Cardiac fibroblast (primary cell): ENCODE data around the gene LBX1.
"Not testable (repeated sequence)": the region's sequence is repeated elsewhere in the genome, so short reads cannot be mapped to it uniquely, and the experiment has no call there.

Source experiments
- DNase-seq, 2 donors: peaks; one replicate each; pipeline versions ENCODE4 v3.0.0 to v3.0.0-alpha.2; 2010; ENCODE audit warnings: low read depth in 2 of 2
- H3K4me3 ChIP-seq, 2 donors: replicated peaks in 1 of 2; 1 replicate in 1 of 2; 2 replicates in 1 of 2; pipeline ENCODE4 v1.5.1; 2011; ENCODE audit warnings: low read depth in 2 of 2, low read length in 2 of 2, mild to moderate bottlenecking in 2 of 2, moderate library complexity in 1 of 2
- TF ChIP-seq, protein P1 (sequence below): IDR thresholded peaks from one replicate; pipeline ENCODE4 v1.5.1; 2011; ENCODE audit warnings: low read depth, mild to moderate bottlenecking, low read length, inconsistent platforms

LBX1 gene

DNA sequence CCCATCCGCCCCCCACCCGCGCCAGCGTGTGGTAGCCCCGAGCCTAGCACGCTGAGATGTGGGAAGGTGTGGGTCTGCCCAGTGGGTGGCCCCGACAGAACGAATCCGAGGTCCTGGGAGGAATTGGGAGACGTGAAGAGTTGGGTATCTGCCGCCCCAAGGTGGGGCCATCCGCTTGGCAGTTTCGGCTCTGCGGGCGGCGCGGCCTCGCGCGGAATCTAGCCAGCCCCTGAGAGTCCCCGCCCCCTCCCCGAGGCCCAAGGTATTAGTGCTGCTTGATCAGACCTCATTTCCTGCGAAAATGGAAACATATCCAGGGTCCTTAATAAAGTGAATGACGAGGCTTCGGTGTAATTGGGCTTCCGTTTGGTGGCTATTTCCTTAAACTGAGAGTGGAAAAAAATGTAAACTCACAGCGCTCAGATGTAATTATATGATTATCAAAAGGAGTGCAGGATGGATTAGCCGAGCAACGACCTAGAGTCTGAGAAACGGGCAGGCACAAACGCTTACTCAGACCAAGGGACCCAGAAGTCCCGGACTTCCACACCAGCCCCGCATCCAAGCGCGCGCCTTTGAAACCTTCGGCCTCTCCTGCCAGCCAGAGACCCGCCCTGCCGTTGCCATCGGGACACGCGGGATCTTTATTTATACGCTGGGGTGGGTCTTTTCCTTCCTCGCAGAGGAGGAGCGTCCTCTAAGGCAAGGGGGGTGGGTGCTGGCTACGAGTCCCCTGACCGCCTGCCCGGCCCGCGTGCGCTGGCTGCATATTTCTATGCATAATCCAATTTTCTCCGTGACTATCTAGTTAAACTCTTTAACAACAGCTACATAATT lies 12.8 kb downstream of the LBX1 start:
- no peak for DNase-seq
- TF ChIP-seq, protein P1, sequence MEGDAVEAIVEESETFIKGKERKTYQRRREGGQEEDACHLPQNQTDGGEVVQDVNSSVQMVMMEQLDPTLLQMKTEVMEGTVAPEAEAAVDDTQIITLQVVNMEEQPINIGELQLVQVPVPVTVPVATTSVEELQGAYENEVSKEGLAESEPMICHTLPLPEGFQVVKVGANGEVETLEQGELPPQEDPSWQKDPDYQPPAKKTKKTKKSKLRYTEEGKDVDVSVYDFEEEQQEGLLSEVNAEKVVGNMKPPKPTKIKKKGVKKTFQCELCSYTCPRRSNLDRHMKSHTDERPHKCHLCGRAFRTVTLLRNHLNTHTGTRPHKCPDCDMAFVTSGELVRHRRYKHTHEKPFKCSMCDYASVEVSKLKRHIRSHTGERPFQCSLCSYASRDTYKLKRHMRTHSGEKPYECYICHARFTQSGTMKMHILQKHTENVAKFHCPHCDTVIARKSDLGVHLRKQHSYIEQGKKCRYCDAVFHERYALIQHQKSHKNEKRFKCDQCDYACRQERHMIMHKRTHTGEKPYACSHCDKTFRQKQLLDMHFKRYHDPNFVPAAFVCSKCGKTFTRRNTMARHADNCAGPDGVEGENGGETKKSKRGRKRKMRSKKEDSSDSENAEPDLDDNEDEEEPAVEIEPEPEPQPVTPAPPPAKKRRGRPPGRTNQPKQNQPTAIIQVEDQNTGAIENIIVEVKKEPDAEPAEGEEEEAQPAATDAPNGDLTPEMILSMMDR, result no peak
- no peak overlapping the region for H3K4me3 ChIP-seq

DNA sequence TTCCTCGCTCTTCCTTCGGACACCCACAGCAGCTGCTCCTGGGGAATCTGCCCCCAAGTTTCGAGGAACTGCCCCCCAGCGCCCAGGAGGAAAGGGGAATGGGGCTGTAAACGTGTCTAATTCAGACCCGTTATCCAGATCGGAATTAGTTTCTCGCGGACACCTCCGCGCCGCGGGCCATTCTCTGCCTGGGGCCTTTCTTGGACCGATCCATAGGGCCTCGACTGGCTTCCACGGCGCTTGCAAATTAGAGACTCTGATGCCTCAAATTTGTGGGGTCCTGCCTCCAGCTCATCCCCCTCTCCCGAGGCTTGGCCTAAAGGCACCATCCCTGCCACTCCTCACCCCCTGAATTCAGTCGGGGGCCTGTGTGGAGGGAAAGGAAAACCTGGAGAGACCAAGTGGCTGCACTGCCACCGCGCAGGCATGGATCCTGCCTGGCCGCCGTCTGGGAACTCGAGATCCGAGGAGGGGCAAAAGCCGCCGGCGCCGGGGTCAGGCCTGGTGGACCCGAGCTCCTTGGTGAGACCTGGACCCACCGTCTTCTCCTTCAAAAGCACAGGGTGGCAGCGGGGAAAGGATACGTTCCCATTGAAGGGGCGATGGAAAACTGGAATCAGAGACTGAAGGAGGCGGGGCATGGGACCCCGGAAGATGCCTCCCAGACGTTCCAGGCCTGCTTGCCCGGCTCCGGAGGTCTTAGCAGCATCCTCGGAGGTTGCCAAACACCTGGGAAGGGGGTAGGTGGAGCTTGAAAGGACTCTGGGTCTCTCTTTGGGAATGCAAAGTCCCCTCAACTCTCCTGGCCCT lies 13.7 kb downstream of the LBX1 start:
- no peak for DNase-seq
- H3K4me3 ChIP-seq, result no peak overlapping the region
- TF ChIP-seq, protein P1, result no peak

DNA sequence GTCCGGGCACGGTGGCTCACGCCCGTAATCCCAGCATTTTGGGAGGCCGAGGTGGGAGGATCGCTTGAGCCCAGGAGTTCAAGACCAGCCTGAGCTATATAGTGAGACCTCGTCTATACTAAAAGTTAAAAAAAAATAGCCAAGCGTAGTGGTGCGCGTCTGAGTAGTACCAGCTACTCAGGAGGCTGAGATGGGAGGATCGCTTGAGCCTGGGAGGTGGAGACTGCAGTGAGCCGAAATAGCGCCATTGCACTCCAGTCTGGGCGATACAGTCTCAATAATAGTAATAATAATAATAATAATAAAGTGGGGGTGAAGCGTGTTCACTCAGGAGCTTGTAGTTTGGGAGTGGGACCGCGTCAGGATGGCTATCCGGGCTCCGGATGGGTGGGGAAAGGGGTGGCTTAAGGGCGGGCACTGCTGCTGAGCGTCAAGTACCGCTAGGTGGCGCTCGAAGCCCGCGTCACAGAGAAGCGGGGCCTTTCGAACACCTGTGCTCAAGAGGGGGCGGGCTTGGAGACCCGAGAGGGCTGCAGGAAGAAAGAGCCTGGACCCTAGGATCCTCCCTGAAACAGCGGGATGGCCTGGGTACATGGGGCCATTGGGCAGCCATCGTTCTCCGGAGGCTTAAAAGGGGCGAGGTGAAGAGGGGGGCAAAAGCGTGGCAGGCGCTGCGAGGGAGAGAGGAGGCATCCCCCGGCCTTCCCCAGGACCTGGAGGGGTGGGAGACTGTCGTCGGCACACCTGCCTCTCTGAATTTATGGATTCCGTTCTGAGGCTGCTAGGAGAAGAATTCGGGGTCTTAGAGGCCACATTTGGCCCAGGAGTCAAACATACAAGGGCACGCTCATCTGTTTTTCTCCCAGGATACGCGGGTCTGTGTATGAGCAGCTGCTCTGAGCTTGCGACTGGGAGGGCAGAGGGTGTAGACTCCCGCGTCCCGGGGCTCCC lies 14.5 kb downstream of the LBX1 start:
- DNase-seq, result peak; percentile 53 to 55
- TF ChIP-seq, protein P1, result peak; percentile 88
- no peak overlapping the region for H3K4me3 ChIP-seq

DNA sequence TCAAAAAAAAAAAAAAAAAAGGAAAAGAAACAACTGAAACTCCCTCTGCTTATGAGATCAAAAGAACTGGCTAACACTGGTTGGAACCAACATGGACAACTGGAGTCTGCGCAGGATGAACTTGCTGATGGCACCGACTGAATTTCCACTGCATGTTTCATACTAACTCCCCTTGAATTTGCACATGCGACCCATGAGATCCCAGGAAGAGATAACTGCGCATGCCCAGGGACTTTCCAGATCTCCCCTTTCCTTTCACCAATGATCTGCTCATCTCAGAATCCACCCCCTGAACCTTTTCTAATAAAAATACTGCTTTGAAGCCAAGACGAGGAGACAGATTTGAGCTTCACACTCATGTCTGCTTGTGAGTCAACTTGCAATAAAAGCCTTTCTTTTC lies 20.7 kb downstream of the LBX1 start:
- TF ChIP-seq, protein P1, result no peak
- no peak for DNase-seq
- no peak overlapping the region for H3K4me3 ChIP-seq

DNA sequence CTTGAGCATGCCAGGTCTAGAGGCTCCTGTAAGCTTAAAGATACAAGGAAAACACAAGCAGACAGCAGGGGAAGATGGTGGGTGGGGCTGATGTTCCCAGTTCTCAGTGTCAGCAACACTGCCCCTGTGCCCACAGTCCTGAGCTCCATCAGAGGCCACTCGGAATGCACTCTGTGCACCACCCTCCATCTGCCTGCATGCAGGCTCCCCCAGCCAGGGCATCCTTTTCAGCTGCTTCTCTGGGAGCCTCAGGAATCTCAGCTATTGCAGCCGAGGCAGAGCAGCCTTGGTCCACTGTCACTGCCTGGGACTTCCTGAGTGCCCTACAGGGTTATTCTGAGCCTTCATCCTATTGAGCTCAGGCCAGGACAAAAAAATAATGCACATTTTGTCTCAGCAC lies 22.2 kb downstream of the LBX1 start:
- no peak for DNase-seq
- H3K4me3 ChIP-seq, result no peak overlapping the region
- TF ChIP-seq, protein P1, result no peak

DNA sequence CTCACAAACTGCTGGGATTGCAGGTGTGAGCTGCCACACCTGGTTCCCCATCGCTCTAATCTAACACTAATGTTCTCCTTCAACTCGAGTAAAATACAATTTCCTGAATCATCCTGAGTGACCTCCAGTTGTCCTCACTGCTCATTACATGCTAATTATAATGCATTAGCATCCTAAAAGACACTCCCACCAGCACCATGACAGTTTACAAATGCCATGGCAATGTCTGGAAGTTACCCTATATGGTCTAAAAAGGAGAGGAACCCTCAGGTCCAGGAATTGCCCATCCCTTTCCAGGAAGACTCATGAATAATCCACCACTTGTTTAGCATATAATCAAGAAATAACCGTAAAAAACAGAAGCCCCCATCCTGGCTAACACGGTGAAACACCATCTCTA lies 26.6 kb downstream of the LBX1 start:
- not testable (repeated sequence) for H3K4me3 ChIP-seq, DNase-seq

DNA sequence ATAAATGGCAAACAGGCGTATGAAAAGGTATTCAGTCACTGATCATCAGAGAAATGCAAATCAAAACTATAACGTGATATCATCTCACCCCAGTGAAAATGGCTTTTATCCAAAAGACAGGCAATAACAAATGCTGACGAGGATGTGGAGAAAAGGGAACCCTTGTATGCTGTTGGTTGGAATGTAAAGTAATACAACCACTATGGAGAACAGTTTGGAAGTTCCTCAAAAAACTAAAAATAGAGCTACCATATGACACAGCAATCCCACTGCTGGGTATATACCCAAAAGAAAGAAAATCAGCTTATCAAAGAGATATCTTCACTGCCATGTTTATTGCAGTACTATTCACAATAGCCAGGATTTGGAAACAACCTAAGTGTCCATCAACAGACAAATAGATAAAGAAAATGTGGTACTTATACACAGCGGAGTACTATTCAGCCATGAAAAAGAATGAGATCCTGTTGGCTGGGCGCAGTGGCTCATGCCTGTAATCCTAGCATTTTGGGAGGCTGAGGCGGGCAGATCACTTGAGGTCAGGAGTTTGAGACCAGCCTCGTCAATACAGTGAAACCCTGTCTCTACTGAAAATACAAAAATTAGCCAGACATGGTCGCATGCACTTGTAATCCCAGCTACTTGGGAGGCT lies 30.8 kb downstream of the LBX1 start:
- DNase-seq, H3K4me3 ChIP-seq: not testable (repeated sequence)
